GM12874 (cell line): ENCODE measurements around the gene ZNF485.

Experiments
- TF ChIP-seq, protein P1 (sequence below): IDR thresholded peaks from 2 replicates; pipeline ENCODE4 v1.5.1; 2011; ENCODE audit warnings: low read depth, mild to moderate bottlenecking, control low read depth, low read length, moderate library complexity; ENCODE audit not compliant: insufficient read depth

Gene ZNF485

DNA sequence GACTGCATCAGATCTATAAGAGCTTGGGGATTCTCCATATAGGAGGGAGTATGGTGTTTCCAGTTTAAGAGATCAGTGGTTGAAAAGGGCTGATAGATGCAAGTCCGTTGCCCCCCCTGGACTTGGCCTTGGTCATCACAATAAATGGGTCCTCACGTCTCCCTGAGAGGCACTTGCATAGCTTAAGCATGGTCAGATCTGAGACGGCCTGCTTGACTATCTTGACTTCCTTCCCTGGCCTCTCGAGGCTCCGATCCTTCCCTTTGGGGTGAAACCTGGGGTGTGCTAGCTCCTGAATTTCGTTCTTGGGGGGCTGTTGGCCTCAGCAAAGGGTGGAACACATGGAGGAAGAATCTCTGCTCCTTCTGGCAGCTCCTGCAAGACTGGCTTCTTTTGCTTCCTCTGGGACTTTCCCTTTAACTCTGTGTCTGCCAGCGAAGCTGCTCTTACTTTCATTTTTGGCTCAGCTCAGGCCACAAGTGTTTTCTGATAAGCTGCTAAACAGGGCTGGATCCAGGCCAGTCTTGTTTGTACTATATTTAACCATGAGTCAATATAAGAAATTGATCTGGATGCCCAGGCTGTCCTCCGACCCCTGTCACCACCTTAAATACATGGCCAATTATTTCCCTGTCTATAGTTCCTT is 11.2 kb upstream of the ZNF485 start:
- TF ChIP-seq, protein P1, sequence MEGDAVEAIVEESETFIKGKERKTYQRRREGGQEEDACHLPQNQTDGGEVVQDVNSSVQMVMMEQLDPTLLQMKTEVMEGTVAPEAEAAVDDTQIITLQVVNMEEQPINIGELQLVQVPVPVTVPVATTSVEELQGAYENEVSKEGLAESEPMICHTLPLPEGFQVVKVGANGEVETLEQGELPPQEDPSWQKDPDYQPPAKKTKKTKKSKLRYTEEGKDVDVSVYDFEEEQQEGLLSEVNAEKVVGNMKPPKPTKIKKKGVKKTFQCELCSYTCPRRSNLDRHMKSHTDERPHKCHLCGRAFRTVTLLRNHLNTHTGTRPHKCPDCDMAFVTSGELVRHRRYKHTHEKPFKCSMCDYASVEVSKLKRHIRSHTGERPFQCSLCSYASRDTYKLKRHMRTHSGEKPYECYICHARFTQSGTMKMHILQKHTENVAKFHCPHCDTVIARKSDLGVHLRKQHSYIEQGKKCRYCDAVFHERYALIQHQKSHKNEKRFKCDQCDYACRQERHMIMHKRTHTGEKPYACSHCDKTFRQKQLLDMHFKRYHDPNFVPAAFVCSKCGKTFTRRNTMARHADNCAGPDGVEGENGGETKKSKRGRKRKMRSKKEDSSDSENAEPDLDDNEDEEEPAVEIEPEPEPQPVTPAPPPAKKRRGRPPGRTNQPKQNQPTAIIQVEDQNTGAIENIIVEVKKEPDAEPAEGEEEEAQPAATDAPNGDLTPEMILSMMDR: no peak

DNA sequence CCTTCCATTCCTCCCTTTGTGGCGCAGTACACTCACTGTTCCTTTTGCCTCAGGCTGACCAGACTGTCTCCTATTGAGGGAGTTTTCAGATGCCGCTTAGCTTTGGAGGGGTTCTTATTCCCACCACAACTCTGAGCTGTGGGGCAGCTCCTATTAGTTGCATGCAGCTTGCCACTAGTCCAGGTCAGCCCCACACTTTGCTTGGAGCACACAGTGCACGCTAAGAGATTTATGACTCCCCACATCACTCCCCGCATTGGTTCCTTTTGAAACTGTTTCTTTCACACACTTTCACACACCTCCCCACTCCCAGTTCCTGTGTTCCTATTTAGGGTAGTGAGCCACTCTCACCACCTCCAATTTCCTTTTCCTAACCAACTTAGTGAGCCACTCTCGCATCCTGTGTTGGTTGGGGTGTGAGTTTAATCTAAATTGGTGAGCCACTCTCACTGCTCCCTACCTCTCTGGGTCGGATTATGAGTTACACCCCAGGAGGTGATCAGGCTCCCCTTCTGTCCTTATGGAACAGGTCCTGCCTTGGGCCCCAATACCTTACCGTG is 10.4 kb upstream of the ZNF485 start:
- TF ChIP-seq, protein P1: no peak

DNA sequence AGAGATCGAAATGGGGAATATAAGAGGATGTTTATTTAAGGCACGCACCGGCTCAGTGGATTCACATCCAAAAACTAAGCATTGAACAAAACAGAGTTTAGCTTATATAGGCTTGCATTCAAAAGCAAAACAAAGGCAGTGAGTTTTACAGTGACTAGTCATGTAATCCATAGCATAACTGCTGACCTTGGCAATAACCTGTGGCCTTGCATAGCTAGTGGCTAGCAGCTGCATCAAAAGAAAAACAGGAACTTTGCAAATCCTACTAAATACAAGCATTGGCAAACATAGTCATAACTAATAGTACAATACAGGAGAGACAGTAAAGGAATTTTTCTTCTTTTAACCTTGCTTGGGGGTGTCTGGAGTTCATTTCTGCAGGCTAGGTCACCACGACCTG is 9.7 kb upstream of the ZNF485 start:
- TF ChIP-seq, protein P1: no peak

DNA sequence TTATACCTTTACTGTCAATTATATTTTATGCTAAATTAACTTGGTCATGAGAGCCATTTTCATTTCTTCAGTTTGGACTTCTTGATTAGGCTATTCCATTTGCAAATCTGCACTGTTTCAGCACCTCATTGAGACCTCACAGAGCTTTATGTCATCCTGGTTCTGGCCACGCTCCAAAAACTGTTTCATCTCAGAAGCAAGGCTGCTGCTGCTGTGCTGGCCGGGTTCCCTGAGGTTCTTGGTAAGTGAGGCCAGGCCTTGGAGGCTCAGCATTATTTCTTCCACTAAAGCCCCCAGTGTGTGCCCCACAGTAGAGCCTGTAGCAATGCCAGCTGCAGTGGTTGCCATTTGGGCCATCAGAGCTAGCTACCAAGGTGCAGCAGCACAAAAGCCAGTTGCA is 7.8 kb upstream of the ZNF485 start:
- TF ChIP-seq, protein P1: no peak

DNA sequence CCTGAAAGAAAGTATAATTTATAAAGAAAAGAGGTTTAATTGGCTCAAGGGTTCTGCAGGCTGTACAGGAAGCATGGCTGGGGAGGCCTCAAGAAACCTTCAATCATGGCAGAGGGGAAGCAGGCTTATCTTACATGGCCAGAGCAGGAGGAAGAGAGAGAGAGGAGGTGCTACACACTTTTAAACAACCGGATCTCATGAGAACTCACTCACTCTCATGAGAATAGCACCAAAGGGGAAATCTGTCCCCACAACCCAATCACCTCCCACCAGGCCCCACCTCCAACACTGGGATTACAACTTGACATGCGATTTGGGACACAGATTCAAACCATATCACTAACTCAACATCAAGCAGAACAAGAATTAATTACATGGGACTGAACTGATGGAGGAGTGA is 6.9 kb upstream of the ZNF485 start:
- TF ChIP-seq, protein P1: no peak

DNA sequence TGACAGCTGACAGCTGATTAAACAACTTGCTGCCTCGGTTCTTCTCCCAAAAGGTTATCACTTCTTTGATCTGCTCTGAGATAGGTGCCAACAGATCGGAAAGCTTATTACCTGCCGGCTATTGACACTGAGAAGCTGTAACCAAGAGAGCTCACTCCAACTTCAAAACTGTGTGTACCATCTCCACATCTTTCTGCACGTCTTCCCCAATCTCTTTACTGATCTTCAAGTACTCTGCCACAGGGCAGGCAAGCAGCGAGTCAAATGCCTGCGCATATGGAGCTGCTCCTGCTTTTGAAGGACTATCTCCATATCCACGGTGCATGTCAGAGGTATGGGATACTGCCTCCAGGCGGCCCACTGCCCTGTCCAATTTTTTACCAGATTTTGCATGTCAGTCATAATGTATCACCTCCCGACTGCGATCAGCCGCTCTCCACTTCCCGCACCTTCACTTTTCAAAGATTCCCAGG is 352 bp upstream of the ZNF485 start:
- TF ChIP-seq, protein P1: no peak

DNA sequence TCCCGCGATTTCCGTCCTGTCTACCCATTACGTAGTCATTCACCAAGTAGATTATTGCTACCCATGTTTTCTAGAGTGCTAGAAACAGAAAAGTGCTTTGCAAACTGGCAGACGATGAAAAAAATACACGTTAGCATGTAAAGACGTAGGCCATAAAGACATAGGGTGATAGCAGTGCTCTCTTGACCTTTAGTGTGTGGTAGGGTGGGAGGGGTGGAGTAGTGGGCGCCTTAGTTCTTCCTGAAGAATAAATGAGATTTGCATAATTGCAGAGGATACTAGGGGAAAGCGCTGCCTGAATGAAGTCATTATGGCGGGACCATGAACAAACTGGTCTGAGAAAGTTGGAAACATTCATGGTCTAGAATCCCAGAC is 948 bp downstream of the ZNF485 start:
- TF ChIP-seq, protein P1: no peak
